Cardiac fibroblast (primary cell): ENCODE data around the gene TNFRSF21.
"Not testable (repeated sequence)": the region's sequence is repeated elsewhere in the genome, so short reads cannot be mapped to it uniquely, and the experiment has no call there.

Source experiments
- DNase-seq, 2 donors: peaks; one replicate each; pipeline versions ENCODE4 v3.0.0 to v3.0.0-alpha.2; 2010; ENCODE audit warnings: low read depth in 2 of 2
- H3K4me3 ChIP-seq, 2 donors: replicated peaks in 1 of 2; 1 replicate in 1 of 2; 2 replicates in 1 of 2; pipeline ENCODE4 v1.5.1; 2011; ENCODE audit warnings: low read depth in 2 of 2, low read length in 2 of 2, mild to moderate bottlenecking in 2 of 2, moderate library complexity in 1 of 2
- TF ChIP-seq, protein P1 (sequence below): IDR thresholded peaks from one replicate; pipeline ENCODE4 v1.5.1; 2011; ENCODE audit warnings: low read depth, mild to moderate bottlenecking, low read length, inconsistent platforms

Gene TNFRSF21

DNA sequence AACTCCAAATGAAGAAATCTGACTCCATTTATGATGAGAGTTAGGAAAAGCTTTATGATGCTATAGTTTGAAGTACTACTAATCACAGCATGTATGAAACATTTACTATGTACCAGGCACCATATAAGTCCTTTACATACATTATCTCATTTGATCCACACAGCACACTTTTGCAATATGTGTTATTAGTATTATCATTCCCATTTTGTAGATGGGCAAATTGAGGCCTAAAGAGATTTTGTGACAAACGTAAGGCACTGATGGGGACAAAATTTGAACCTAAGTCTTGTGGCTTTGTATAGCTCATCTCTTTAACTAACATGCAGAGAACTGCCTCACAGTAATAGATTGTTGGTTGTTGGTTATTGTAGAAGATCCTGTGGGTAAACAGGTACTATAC lies 14.2 kb upstream of the TNFRSF21 start:
- TF ChIP-seq, protein P1, sequence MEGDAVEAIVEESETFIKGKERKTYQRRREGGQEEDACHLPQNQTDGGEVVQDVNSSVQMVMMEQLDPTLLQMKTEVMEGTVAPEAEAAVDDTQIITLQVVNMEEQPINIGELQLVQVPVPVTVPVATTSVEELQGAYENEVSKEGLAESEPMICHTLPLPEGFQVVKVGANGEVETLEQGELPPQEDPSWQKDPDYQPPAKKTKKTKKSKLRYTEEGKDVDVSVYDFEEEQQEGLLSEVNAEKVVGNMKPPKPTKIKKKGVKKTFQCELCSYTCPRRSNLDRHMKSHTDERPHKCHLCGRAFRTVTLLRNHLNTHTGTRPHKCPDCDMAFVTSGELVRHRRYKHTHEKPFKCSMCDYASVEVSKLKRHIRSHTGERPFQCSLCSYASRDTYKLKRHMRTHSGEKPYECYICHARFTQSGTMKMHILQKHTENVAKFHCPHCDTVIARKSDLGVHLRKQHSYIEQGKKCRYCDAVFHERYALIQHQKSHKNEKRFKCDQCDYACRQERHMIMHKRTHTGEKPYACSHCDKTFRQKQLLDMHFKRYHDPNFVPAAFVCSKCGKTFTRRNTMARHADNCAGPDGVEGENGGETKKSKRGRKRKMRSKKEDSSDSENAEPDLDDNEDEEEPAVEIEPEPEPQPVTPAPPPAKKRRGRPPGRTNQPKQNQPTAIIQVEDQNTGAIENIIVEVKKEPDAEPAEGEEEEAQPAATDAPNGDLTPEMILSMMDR: no peak

DNA sequence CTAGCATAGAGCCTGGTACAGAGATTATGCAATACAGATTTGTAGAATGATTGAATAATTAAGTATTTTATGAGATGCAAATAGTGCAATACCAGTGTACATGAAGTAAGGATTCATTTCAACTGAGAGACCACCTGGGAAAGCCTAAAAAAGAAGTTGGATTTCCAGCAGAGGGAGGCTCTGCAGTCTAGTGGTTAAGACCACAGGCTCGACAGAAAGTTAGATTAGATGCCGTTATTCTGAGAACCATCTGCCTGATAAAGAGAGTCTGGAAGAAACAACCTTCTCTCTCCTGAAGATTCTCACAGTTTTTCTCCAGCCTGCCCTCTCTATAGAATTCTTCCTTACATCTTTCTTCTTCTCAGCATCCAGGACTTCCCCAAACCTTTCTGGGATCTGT lies 13.6 kb upstream of the TNFRSF21 start:
- no peak for DNase-seq
- no peak overlapping the region for H3K4me3 ChIP-seq
- TF ChIP-seq, protein P1: no peak

More for the DNA sequence above, 14.2 kb upstream of the TNFRSF21 start:
- no peak overlapping the region for H3K4me3 ChIP-seq
- no peak for DNase-seq

- DNase-seq: no peak
Observed at GRCh38 chr6:47321577-47321976, 11.9 kb upstream of the TNFRSF21 start.

GRCh38 chr6:47319867-47320266 lies 10.2 kb upstream of the TNFRSF21 start:
- TF ChIP-seq, protein P1: no peak
- DNase-seq: no peak
- H3K4me3 ChIP-seq: no peak overlapping the region

More at GRCh38 chr6:47321577-47321976, 11.9 kb upstream of the TNFRSF21 start:
- no peak overlapping the region for H3K4me3 ChIP-seq
- TF ChIP-seq, protein P1: no peak

GRCh38 chr6:47319382-47319781 lies 9.7 kb upstream of the TNFRSF21 start:
- no peak for DNase-seq
- TF ChIP-seq, protein P1: no peak
- H3K4me3 ChIP-seq: no peak overlapping the region

DNA sequence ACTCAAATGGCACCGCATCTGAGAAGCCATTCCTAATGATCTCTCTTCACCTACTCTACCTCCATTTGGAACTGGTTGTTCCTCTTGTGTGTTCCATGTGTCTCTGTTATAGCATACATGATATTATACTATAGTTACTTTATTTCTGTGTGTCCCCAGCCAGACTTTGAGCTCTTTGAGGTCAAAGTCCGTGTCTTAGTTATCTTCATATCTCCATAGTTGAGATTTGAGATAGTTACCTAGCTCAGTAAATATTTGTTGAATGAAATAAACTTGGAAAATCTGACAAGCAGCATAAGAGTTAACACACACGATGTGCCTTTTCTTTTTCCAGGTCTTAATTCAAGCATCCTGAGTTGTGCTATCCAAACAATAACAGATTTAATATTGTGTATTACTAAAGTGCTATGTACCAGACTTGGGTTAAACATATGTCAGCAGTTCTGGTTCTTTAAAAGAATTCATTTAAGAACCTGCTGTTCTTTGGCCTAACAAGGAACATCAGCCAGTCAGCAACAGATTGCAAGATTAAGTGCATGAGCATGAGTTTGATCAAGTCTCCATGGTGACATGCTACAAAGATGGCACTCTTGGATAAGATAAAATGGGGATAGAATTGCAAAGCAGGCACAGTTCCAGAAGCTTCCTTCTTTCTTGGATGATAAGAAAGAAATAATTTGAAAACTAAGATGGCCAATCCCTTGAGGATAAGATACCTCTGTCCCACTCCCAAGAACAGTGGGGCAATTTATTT lies 8.7 kb upstream of the TNFRSF21 start:
- TF ChIP-seq, protein P1: no peak
- no peak for DNase-seq
- no peak overlapping the region for H3K4me3 ChIP-seq

DNA sequence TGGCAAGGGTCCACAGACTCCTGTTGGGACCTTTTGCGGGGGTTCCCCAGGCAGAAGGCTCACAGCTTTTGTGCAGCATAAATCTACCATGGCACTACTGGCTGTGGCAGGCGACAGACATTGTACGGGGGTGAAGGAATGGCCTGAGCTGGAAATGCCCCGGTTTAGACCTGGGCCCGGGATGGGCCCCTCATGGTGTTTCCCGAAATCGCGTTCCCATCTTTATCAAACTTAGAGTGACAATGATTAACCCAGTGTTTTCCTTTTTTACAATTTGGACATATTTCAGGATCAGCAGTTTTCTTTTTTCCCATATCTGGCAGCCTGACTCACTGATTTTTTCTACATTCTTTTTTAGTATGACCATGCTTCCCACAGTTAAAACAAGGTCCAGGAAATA lies 5.5 kb upstream of the TNFRSF21 start:
- not testable (repeated sequence) for DNase-seq, H3K4me3 ChIP-seq
